ENCODE results near the gene DENND5B. TPM values are rescaled to one million over a fixed set of nuclear protein-coding genes. Genes with fewer than 3 reads are reported as not detected.

The DENND5B gene
- total and polyA plus RNA-seq, 10 of the 15 experiments (the other 5 are each of a cell fraction or from before 2014, with no cell fraction given), result 0.39 to 32.5 (median 20.6) TPM

GRCh38 chr12:31524791-31525495 lies 66.0 kb downstream of the DENND5B start (continued):
- peak; percentile 75; the same call in 1 of the 2 replicates for TF ChIP-seq CREM (IDR thresholded peaks at IDR 0.05; ENCODE audit: low read depth)
- no peak for TF ChIP-seq NFYB (IDR thresholded peaks at IDR 0.05; ENCODE audit: insufficient read depth, low read depth, low read length)
- TF ChIP-seq, protein P1, sequence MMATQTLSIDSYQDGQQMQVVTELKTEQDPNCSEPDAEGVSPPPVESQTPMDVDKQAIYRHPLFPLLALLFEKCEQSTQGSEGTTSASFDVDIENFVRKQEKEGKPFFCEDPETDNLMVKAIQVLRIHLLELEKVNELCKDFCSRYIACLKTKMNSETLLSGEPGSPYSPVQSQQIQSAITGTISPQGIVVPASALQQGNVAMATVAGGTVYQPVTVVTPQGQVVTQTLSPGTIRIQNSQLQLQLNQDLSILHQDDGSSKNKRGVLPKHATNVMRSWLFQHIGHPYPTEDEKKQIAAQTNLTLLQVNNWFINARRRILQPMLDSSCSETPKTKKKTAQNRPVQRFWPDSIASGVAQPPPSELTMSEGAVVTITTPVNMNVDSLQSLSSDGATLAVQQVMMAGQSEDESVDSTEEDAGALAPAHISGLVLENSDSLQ (IDR thresholded peaks at IDR 0.05), result 0 out of 2 replicates have a peak, but pooled peaks have one; percentile 13
- no peak for TF ChIP-seq ESRRA (IDR thresholded peaks at IDR 0.05; ENCODE audit: low read length)
- TF ChIP-seq RB1 (IDR thresholded peaks at IDR 0.05; ENCODE audit: borderline replicate concordance), result no peak

GRCh38 chr12:31523306-31523705 lies 67.6 kb downstream of the DENND5B start:
- Histone ChIP-seq H3K27me3 (replicated peaks in 1 of 2; ENCODE audit: control insufficient read depth in 2 of 2, insufficient read depth in 2 of 2, low read length in 1 of 2) (no peaks in the 10 kb centered on the region), H2AFZ (ENCODE audit: control insufficient read depth, low read depth, low read length) (no peak overlapping the region), H4K20me1 (ENCODE audit: control insufficient read depth, insufficient read depth) (no peaks in the 10 kb centered on the region), H3K9ac (ENCODE audit: control insufficient read depth, insufficient read depth, low read length) (no peak overlapping the region), H3K4me1 (ENCODE audit: control insufficient read depth, insufficient read depth, low read length) (peaks cover 45% of the 10 kb centered on the region), H3K36me3 (ENCODE audit: control insufficient read depth in 2 of 2, insufficient read depth in 2 of 2, low read length in 1 of 2) (no peaks in the 10 kb centered on the region), H3K4me2 (ENCODE audit: control insufficient read depth, insufficient read depth) (no peak overlapping the region), H3K9me3 (replicated peaks; ENCODE audit: control insufficient read depth, insufficient read depth, low read length) (no peaks in the 10 kb centered on the region), H3K4me3 (no peak overlapping the region), H3K79me2 (ENCODE audit: control insufficient read depth, insufficient read depth, low read length) (peaks cover 73% of the 10 kb centered on the region), H3K27ac (ENCODE audit: control insufficient read depth, insufficient read depth) (no peak overlapping the region)
- TF ChIP-seq ETV6 (conservative IDR thresholded peaks at IDR 0.05 in 1 of 2, IDR thresholded peaks at IDR 0.05 in 1 of 2; ENCODE audit: borderline replicate concordance in 1 of 2, low read depth in 1 of 2) (no peak), GATAD2B (conservative IDR thresholded peaks at IDR 0.05; ENCODE audit: low read depth) (no peak), FOS (IDR thresholded peaks at IDR 0.05; ENCODE audit: borderline replicate concordance, extremely low read depth, insufficient read length) (no peak), SIX5 (IDR thresholded peaks at IDR 0.05; ENCODE audit: low read depth, low read length, severe bottlenecking) (no peak), EZH2 (IDR thresholded peaks at IDR 0.05; ENCODE audit: borderline replicate concordance, control insufficient read depth, low read depth, low read length) (no peak)
- no TSS peak for BruUV-seq (replicated peaks)
- ChIA-PET RAD21 (ENCODE audit: unreplicated experiment) (interaction anchor here (0.7 kb wide), 2 partner anchors 14 to 271 kb away, joined by 3 to 5 read pairs; no protein-coding TSS in a partner anchor), SMC1A (ENCODE audit: uncharacterized antibody, unreplicated experiment) (no interaction called here), CTCF (no interaction called here), POLR2A (interaction anchor here (0.6 kb wide), 1 partner anchor 196 kb away, joined by 5 read pairs; no protein-coding TSS in a partner anchor)
- no peak for FAIRE-seq
- ATAC-seq, result no peak
- intact Hi-C loops (cut with micrococcal nuclease; ENCODE audit: unreplicated experiment) (no loop called here), in situ Hi-C loops (cut with MboI) (no loop called here)
- WGBS (ENCODE audit: insufficient coverage, insufficient replicate concordance, low lambda C conversion rate, missing lambda C conversion rate), result 98% methylated on average over 2 of the region's 2 CpGs
- no peak for DNase-seq (ENCODE audit: low read depth, low spot score)

All from GM12878 (cell line).